GM18526 (cell line): ENCODE data around the gene STK32C.

ENCODE experiments used
- POLR2A ChIP-seq: IDR thresholded peaks from 3 replicates; pipeline ENCODE4 v1.6.1; 2011; ENCODE audit not compliant: insufficient read length; ENCODE audit errors: extremely low read depth

STK32C gene

DNA sequence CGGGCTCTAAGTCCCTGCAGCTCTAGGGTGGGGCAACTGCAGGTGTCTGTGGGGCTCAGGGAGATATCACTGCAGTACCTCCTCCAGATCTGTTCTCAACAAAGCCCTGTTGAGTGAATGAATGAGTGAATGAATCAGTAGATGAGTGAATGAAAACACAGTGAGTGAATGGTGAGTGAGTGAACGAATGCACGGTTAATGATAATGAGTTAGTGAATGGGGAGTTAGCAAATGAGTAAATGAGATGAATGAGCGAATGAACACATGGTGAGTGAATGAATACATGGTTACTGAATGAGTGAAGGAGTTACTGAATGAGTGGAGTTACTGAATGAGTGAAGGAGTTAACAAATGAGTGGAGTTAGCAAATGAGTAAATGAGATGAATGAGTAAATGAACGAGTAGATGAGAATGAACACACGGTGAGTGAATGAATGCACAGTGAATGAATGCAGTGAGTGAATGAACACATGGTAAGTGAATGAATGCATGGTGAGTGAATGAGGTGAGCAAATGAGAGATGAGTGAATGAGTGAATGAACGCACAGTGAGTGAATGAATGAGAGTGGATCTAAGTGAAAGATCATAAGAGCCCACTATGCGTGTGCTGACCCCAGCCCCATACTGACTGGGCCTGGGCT lies 34.3 kb downstream of the STK32C start:
- no peak for TF ChIP-seq POLR2A

DNA sequence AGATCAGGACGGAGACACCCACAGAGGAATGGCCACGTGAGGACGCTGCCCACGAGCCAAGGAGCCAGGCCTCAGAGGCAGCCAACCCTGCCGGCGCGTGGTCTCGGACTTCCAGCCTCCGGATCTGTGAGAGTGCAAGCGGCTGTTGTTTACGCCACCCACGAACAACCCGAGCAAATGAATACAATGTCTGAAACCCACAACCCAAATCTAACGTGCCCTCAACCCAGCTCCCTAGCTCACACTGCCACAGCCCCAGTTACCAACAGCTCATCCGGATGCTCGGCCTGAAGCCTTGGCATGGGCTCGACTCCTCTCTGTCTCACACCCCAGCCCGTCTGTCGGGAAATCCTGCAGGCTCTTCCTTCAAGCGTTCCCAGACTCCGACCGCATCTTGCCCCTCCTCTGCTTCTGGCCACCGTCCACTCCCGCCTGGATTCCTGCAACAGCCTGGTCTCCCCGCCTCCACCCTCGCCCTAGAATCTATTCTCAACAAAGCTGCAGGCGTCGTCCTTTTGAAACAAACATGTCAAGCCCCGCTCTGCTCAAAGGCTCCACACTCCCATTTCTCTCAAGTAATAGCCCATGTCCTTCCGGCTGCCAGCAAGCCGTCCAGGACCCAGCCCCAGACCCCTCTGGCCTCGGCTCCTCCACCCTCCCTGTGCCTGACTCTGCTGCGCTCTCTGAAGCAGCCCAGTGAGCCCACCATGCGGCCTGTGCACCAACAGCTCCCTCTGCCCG lies 35.3 kb downstream of the STK32C start:
- no peak for TF ChIP-seq POLR2A

DNA sequence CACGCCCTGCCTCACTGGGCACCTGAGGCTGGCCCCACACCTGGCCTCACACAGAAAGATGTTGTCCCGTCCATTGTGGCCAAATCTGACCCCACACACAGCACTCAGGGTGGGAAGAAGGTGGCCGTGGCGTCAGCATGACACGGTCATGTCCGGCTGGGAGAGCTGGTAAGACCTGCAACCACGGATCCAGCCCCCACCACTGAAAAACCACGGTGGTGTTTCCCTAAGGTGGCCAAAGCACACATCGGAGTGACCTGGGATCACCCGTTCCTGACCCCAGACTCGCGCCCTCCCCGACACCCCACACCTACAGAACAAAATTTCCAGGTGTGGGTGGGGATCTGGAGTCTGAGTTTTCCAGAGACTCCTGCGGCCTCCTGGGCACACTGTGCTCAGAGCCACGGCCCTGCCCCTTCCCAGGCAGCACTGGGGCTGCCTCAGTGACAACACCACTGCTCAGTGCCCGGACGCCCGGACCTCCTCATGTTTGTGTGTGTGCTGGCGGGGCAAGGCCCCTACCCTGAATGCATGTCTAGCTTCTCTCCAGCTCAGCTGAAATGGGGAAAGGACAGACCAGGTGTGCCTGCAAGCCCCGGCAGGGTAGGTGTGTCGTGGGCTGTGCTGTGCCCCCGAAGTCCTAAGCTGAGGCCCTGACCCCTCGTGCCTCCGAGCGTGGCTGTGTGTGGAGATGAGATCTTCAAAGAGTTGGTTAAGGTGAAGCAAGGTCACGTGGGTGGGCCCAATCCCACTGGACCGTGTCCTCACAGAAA lies 36.1 kb downstream of the STK32C start:
- no peak for TF ChIP-seq POLR2A

DNA sequence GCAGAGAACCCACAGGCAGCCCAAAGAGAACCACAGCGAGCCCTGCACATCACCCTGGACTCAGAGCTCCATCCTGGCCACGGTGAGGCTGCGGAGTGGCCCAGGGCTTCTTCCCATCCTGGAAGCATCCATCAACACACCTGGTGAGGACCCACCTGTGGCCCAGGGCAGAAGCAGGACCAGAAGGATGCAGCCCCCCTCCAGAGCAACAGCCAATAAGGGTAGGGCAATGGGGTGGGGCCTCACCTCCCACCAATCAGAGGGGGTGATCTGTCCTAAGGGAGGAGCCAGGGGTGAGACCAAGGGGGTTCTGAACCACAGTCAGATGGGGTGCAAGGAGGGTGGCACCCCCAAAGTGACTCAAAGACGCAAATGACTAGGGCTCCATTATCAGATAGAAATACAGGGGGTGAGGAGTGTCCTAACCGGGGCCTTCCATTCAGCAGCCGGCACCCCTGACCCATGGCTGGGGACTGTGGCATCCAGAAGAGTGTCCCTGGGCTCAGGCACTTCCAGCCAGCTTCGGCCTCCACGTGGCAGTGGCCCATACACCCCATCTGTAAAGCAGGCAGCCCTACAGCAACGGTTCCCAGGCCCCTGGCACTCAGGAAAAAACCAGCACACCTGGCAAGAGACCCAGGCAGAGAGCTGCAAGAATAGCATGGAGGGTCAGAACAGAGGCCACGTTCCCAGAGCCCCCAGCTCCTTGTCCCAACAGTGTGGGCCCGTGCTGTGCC lies 36.9 kb downstream of the STK32C start:
- no peak for TF ChIP-seq POLR2A

DNA sequence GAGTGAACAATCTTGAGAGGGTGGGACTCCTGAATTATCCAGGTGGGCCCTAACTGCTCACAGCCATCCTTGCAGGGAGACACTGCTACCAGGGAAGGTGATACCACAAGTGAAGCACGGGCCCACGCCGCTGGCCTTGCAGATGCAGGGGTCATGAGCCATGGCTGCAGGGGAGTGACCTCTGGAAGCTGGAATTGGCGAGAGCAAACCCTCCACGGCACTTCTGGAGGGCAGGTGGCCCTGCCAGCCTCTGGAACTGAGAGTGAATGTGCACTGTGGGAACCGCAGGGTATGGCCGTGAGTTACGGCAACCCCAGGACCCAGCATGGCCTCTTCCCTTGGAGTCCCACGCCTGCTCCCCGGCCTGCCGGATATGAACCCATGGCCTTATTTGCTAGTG lies 37.5 kb downstream of the STK32C start:
- TF ChIP-seq POLR2A = no peak

DNA sequence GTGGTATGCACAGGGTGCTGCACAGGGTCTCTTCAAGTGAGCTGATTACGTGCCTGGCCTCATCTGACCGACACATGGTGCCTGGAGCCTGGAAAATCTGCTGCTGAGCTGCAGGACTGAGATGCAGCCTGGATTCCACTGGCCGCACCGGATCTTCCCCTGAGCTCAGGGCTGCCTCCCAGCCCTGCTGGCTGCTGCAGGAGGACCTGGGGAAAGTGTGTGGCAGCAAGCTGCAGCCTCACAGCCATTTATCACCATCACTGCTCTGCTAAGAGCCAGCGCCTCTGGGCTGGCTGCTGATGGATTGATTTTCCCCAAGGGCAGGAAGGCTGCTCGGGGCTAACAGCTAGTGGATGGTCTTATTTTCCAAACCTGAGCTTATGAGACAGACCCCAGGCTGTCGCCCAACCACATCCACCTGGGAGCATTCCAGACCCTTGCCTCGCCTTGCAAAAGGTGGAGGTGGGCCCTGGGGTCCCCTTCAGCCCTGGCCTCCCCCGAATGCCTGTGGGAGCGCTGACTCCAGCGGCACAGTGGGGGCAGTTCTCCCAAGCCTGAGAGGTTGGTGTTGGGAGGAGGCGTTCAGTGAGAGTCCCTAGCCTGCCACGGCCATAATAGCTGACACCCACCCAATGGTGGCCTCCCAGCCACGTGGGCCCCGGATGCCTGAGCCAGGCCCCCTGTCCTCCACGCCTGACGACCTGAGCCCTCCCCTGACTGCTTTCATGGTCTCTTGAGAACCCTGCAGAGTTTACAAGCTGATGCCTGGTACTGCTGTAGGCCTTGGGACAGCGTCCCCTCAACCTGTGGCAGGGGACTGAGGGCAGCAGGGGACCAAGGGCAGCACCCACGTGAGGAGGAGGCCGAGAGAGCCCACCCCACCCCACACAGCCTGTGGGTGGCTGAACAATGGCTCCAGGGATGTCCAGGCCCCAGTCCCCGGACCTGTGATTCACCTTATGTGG lies 38.2 kb downstream of the STK32C start:
- TF ChIP-seq POLR2A = no peak

DNA sequence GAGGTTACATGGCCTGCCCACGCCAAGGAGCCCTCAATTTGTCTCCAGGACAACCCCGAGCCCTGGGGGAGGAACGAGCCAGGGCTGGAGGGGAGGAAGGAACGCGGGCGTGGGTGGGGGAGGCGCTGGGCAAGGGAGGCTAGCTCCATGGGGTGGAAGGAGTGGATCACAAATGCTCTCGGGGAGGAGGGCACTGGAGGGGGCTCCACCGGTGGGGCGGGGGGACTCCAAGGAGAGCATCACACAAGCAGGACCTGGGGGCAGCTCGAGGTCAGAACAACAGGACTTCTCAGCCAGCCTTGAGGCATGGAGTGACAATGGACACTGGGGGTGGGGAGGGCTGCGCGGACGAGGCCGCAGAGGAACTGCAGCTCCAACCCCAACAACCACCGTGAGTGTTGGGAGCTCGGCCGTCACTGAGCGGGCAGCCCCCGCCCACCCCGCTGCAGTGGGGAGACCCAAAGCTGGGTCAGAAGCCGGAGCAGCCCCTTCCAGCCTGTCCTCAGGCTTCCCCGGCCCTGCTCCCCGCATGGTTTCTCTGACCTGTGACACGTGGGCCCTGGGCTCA lies 41.1 kb downstream of the STK32C start:
- no peak for TF ChIP-seq POLR2A

DNA sequence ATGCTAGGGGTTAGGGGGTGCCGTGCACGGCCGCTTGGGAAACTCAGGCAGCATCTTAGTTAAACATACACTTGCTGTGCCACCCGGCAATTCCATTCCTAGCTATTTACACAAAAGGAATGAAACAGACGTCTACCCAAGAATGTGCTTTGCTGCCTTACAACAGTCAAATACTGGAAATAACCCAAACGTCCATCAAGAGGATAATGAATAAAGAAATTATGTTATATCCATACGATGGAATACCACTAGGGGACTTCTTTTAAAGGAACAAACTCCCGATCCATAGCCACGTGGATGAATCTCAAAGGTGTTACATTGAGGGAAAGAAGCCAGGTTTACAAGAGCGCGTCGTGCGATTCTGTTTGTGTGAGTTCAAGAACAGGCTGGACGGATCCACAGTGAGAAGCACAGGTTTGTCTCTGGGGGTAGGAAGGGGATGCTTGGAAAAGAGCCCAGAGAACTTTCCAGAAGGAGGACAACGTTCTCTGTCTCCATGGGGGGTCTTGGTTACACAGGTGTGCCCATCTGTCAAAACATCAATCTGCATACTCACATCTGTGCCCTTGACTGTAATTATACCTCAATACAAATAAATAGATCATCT lies 41.8 kb downstream of the STK32C start:
- TF ChIP-seq POLR2A = no peak

DNA sequence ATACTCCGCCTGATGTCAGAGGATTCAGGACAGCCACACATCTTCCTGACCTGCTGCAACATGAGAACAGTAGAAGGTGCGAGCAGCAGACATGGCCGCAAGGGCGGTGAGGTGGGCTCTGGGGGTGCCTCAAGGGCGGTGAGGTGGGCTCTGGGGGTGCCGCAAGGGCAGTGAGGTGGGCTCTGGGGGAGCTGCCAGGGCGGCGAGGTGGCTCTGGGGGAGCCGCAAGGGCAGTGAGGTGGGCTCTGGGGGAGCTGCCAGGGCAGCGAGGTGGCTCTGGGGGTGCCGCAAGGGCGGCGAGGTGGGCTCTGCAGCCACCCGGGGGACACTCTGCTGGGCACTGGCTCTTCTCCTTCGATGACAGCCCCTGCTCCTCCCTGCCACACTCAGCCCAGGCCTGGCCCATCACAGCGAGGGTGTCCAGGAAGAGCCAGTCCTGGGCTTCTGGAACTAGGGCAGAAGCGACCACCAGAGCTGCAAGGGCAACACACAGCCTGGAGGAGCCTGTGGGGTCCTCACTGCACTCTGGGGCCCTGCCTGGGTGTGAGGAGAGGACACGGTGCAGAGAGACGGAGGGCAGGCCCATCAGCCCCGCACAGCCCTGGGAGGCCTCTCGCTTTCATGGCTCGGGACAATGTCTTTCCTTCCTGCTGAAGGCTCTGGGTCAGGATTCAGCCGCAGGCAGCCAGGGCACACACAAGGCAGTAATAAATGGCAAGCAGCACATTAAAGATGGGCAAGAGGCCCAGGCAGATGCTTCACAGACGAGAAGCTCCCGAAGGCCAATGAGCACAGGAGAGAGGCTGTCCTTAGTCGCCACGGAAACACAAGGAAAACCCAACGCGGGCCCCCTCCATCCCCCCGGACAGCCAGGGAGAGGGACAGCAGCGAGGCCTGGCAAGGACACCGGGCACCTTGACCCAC lies 42.5 kb downstream of the STK32C start:
- no peak for TF ChIP-seq POLR2A

DNA sequence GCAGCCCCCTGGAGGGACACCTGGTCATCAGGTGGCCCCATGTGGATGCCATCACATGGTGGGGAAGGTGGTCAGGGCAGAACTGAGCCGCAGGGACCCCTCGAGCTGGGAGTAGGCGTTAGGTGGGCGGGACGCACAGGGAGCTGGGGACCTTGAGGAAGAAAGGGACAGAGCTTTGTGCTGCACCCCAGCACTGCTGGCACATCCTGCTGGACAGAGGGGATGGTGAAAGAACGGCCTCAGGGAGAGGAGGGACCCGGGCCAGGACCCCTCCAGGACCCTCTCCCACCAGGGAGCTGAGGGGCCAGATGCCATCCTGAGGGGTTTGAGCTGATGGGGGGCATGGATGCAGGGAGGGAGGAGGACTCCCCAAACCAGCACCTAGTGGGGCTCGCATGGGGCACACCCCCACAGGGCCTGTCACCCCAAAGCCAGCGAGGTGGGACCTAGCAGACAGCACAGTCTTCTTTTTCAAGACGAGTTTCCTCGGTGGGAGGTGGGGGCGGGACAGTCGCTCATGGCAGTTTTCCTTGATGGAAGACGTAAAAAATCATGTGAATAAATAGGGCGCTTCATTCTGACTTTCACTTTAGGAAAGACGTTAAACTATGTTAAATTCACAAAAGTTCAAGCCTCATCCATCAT lies 43.3 kb downstream of the STK32C start:
- no peak for TF ChIP-seq POLR2A

DNA sequence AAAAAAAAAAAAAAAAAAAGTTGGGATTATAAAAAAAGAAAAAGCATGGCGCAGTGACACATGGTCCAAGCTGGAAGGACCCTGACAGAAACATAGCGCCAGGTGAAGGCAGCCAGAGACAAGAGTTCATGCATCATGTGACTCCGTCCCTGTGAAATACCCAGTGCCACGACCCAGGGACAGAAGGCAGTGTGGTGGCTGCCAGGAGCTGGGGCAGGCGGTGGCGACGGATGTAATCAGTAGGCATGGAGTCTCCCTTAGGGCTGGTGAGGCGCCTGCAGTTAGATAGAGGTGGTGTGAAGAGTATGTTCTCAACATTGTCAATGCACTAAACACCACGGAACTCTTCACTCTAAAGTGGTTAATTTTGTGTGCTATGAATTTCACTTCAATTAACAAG lies 43.9 kb downstream of the STK32C start:
- TF ChIP-seq POLR2A = no peak
